Activated CD4-positive, alpha-beta T cell treated with anti-CD3 and anti-CD28 coated beads, Interleukin-2, amount 50 U/mL, for 48 hours (primary cell): ENCODE measurements around the gene UBE2S.
"Not testable (repeated sequence)": the region's sequence is repeated elsewhere in the genome, so short reads cannot be mapped to it uniquely, and the experiment has no call there.

Experiments used
- DNase-seq, 2 experiments: peaks; one replicate each; pipeline ENCODE4 v3.0.0-alpha.2; 2020

The UBE2S gene

GRCh38 chr19:55439052-55439451 is 31.5 kb upstream of the UBE2S start:
- no peak for DNase-seq

- peak; percentile 27 to 45 for DNase-seq
Measured at GRCh38 chr19:55437410-55437809, 29.8 kb upstream of the UBE2S start.

- no peak for DNase-seq
Measured at GRCh38 chr19:55436847-55437246, 29.3 kb upstream of the UBE2S start.

- no peak for DNase-seq
Measured at GRCh38 chr19:55435020-55435419, 27.4 kb upstream of the UBE2S start.

GRCh38 chr19:55434356-55434919 is 26.9 kb upstream of the UBE2S start:
- no peak for DNase-seq

GRCh38 chr19:55433292-55433691 is 25.7 kb upstream of the UBE2S start:
- DNase-seq, result no peak

- no peak for DNase-seq
Measured at GRCh38 chr19:55432241-55432959, 24.8 kb upstream of the UBE2S start.

GRCh38 chr19:55431183-55431582 is 23.6 kb upstream of the UBE2S start:
- DNase-seq, result no peak

GRCh38 chr19:55426042-55426441 is 18.5 kb upstream of the UBE2S start:
- DNase-seq, result no peak

GRCh38 chr19:55424518-55424917 is 16.9 kb upstream of the UBE2S start:
- DNase-seq, result no peak

- DNase-seq, result no peak
Measured at GRCh38 chr19:55423225-55424005, 15.8 kb upstream of the UBE2S start.

- DNase-seq, result not testable (repeated sequence)
Measured at GRCh38 chr19:55421281-55421680, 13.7 kb upstream of the UBE2S start.

GRCh38 chr19:55419624-55420236 is 12.1 kb upstream of the UBE2S start:
- no peak for DNase-seq

- no peak for DNase-seq
Measured at GRCh38 chr19:55419103-55419502, 11.5 kb upstream of the UBE2S start.

GRCh38 chr19:55418185-55418584 is 10.6 kb upstream of the UBE2S start:
- DNase-seq, result peak; percentile 46 to 58

- no peak for DNase-seq
Measured at GRCh38 chr19:55410168-55410567, 2.6 kb upstream of the UBE2S start.

- DNase-seq, result not testable (repeated sequence)
Measured at GRCh38 chr19:55409179-55409578, 1.6 kb upstream of the UBE2S start.

GRCh38 chr19:55408533-55408872 is 915 bp upstream of the UBE2S start:
- no peak for DNase-seq

- peak; percentile 94 to 96 for DNase-seq
Measured at GRCh38 chr19:55407800-55408532, 378 bp upstream of the UBE2S start.

GRCh38 chr19:55406826-55407549 is 600 bp downstream of the UBE2S start:
- no peak for DNase-seq

- DNase-seq, result no peak
Measured at GRCh38 chr19:55406091-55406825, 1.3 kb downstream of the UBE2S start.

GRCh38 chr19:55405638-55406037 is 1.9 kb downstream of the UBE2S start:
- DNase-seq, result no peak
